Lung (tissue), 12 donors: Measurements from ENCODE around the gene CCDC185. TPM values are rescaled to one million over a fixed set of nuclear protein-coding genes. Genes with fewer than 3 reads are reported as not detected.

Source experiments
- ATAC-seq: fragments of 200-7000 bp; cut with Tn5 transposase; one replicate; pipeline ENCODE4 v1.9.1; 2020; ENCODE audit warnings: moderate number of reproducible peaks; ENCODE audit not compliant: insufficient read depth, low FRiP score
- DNase-seq, 3 donors: peaks; one replicate each; pipeline ENCODE4 v3.0.0-alpha.2; 2013 to 2017
- H3K27ac ChIP-seq, 2 donors: one replicate each; pipeline ENCODE4 v1.5.1; 2013; ENCODE audit warnings: mild to moderate bottlenecking in 2 of 2, moderate library complexity in 2 of 2, control low read depth in 1 of 2, inconsistent platforms in 1 of 2, low read depth in 1 of 2, low read length in 1 of 2
- H3K27me3 ChIP-seq, 3 donors: one replicate each; pipeline ENCODE4 v1.5.1; 2013; ENCODE audit warnings: low read length in 2 of 3; ENCODE audit not compliant: control insufficient read depth in 3 of 3, insufficient read depth in 3 of 3
- H3K36me3 ChIP-seq, 4 donors: one replicate each; pipeline ENCODE4 v1.5.1; 2013; ENCODE audit warnings: low read length in 4 of 4, mild to moderate bottlenecking in 1 of 4, moderate library complexity in 1 of 4; ENCODE audit not compliant: control insufficient read depth in 4 of 4, insufficient read depth in 4 of 4
- H3K4me1 ChIP-seq, 5 donors: one replicate each; pipeline ENCODE4 v1.5.1; 2013; ENCODE audit warnings: low read length in 5 of 5, mild to moderate bottlenecking in 2 of 5, moderate library complexity in 1 of 5; ENCODE audit not compliant: control insufficient read depth in 5 of 5, insufficient read depth in 5 of 5
- H3K4me3 ChIP-seq: one replicate; pipeline ENCODE4 v1.5.1; 2013; ENCODE audit warnings: mild to moderate bottlenecking, control low read depth, moderate library complexity
- H3K9ac ChIP-seq, 2 donors: one replicate each; pipeline ENCODE4 v1.5.1; 2013; ENCODE audit warnings: low read length in 2 of 2, control low read depth in 1 of 2; ENCODE audit not compliant: insufficient read depth in 1 of 2
- H3K9me3 ChIP-seq, 4 donors: one replicate each; pipeline ENCODE4 v1.5.1; 2013; ENCODE audit warnings: low read length in 3 of 4, mild to moderate bottlenecking in 1 of 4, moderate library complexity in 1 of 4; ENCODE audit not compliant: control insufficient read depth in 4 of 4, insufficient read depth in 3 of 4
- CTCF ChIP-seq: IDR thresholded peaks from 2 replicates; pipeline ENCODE4 v1.5.1; 2012; ENCODE audit warnings: mild to moderate bottlenecking; ENCODE audit errors: control extremely low read depth, extremely low read depth
- WGBS, 2 donors: extraction: QIAGEN DNeasy Blood & Tissue Kit; methylation state at CpG; one replicate each; pipeline ENCODE4 v1.1.7; 2013; 5-methylcytosine and 5-hydroxymethylcytosine counted together
- polyA plus RNA-seq, 2 donors: library from polyadenylated mRNA; stranded (reverse); fragments of 200-250 nt; gene quantifications; one replicate each; pipeline ENCODE4 v1.2.1, GENCODE V29; 2013
- total RNA-seq, 2 donors: library from RNA; depleted of rRNA in 1 of 2; stranded (reverse); fragments of >200 nt in 1 of 2; gene quantifications; one replicate each; pipeline ENCODE4 v1.2.1, GENCODE V29; 2014 to 2021
- donor health status: control.
- donor health status: control.
- donor health status: Bipolar disorder and iron deficiency.
- donor health status: healthy.
- donor health status: DM: yes; HTN: yes; CAD: no.

The CCDC185 gene
- total and polyA plus RNA-seq, 4 donors: not detected

GRCh38 chr1:223378754-223379153 lies 14.5 kb upstream of the CCDC185 start:
- Histone ChIP-seq H3K36me3 (no peaks in the 10 kb centered on the region), H3K4me3 (no peak overlapping the region), H3K9ac (no peak overlapping the region), H3K9me3 (peaks cover 0 to 5% (median 3%) of the 10 kb centered on the region in 4 donors), H3K27ac (no peak overlapping the region), H3K27me3 (no peaks in the 10 kb centered on the region), H3K4me1 (no peaks in the 10 kb centered on the region)
- TF ChIP-seq CTCF: no peak
- ATAC-seq (no peak), DNase-seq (no peak)

GRCh38 chr1:223386013-223386412 lies 7.2 kb upstream of the CCDC185 start:
- Histone ChIP-seq H3K27ac (no peak overlapping the region), H3K9ac (no peak overlapping the region), H3K9me3 (no peaks in the 10 kb centered on the region), H3K27me3 (peaks cover 0 to 9% (median 0%) of the 10 kb centered on the region in 3 donors), H3K36me3 (no peaks in the 10 kb centered on the region), H3K4me3 (no peak overlapping the region), H3K4me1 (no peaks in the 10 kb centered on the region)
- TF ChIP-seq CTCF: no peak
- DNase-seq (no peak), ATAC-seq (no peak)
- 76 to 90% methylated on average over 2 of the region's 2 CpGs for WGBS, 2 donors

- Histone ChIP-seq H3K4me3 (no peak overlapping the region), H3K9ac (no peak overlapping the region), H3K9me3 (peaks cover 0 to 13% (median 2%) of the 10 kb centered on the region in 4 donors), H3K4me1 (peaks cover 0 to 5% (median 0%) of the 10 kb centered on the region in 5 donors), H3K27ac (no peak overlapping the region), H3K27me3 (peaks cover 7 to 13% (median 7%) of the 10 kb centered on the region in 3 donors), H3K36me3 (no peaks in the 10 kb centered on the region)
- no peak for TF ChIP-seq CTCF
- ATAC-seq (no peak), DNase-seq (no peak)
Measured at GRCh38 chr1:223390618-223391017, 2.6 kb upstream of the CCDC185 start.

- Histone ChIP-seq H3K27ac (no peak overlapping the region), H3K36me3 (no peaks in the 10 kb centered on the region), H3K4me1 (peaks cover 0 to 5% (median 0%) of the 10 kb centered on the region in 5 donors), H3K4me3 (no peak overlapping the region), H3K27me3 (peaks cover 6 to 7% (median 7%) of the 10 kb centered on the region in 3 donors), H3K9ac (no peak overlapping the region), H3K9me3 (peaks cover 0 to 13% (median 2%) of the 10 kb centered on the region in 4 donors)
- WGBS, 2 donors: 96% methylated on average over 26 to 27 of the region's 27 CpGs
- ATAC-seq (no peak), DNase-seq (no peak)
- no peak for TF ChIP-seq CTCF
Measured at GRCh38 chr1:223394242-223394641, 1.0 kb downstream of the CCDC185 start.
